ENCODE data around the gene PPP1R10.
A peak's percentile ranks its signal among the peaks of the same experiment; 100 is the strongest.

PPP1R10 gene

GRCh38 chr6:30618270-30618797, 1.3 kb upstream of the PPP1R10 start:
- no peak for FAIRE-seq

- FAIRE-seq = no peak
These were observed 674 bp upstream of the PPP1R10 start, which contains the start of gene MRPS18B for GRCh38 chr6:30617565-30618269. Gene MRPS18B (plus strand): TSS chr6:30617840. CDS start chr6:30617866, 26 bp downstream.

GRCh38 chr6:30615958-30616810, 859 bp downstream of the PPP1R10 start:
- FAIRE-seq = no peak

GRCh38 chr6:30615219-30615957, 1.7 kb downstream of the PPP1R10 start:
- no peak for FAIRE-seq

- FAIRE-seq = peak; percentile 96
These were observed 2.2 kb downstream of the PPP1R10 start for GRCh38 chr6:30614843-30615218.

GRCh38 chr6:30614044-30614842, 2.8 kb downstream of the PPP1R10 start:
- no peak for FAIRE-seq

GRCh38 chr6:30613251-30614043, 3.6 kb downstream of the PPP1R10 start:
- FAIRE-seq = no peak

GRCh38 chr6:30612687-30613248, 4.3 kb downstream of the PPP1R10 start:
- no peak for FAIRE-seq

GRCh38 chr6:30612213-30612612, 4.8 kb downstream of the PPP1R10 start:
- peak; percentile 59 for FAIRE-seq

- no peak for FAIRE-seq
These were observed 5.2 kb downstream of the PPP1R10 start for GRCh38 chr6:30611856-30612194.

- FAIRE-seq = no peak
These were observed 5.7 kb downstream of the PPP1R10 start for GRCh38 chr6:30611150-30611855.

- no peak for FAIRE-seq
These were observed 7.0 kb downstream of the PPP1R10 start for GRCh38 chr6:30610065-30610464.

- FAIRE-seq = no peak
These were observed 13.1 kb downstream of the PPP1R10 start for GRCh38 chr6:30603961-30604360.

GRCh38 chr6:30601815-30602641, 15.0 kb downstream of the PPP1R10 start:
- no peak for FAIRE-seq

GRCh38 chr6:30601436-30601814, 15.6 kb downstream of the PPP1R10 start:
- no peak for FAIRE-seq

- FAIRE-seq = no peak
These were observed 16.5 kb downstream of the PPP1R10 start for GRCh38 chr6:30600451-30600961.

GRCh38 chr6:30599625-30600324, 17.3 kb downstream of the PPP1R10 start:
- no peak for FAIRE-seq

GRCh38 chr6:30598912-30599624, 18.0 kb downstream of the PPP1R10 start:
- FAIRE-seq = no peak

All from endometrium (tissue), 2 donors.